WERI-Rb-1 (cell line): ENCODE data around the gene AVPR2.

Source experiments
- DNase-seq: peaks from one replicate; pipeline ENCODE4 v3.0.0-alpha.2; 2020
- H3K27ac ChIP-seq: fragments of 250-450 bp; sonication (Bioruptor Pico); 2 replicates; pipeline ENCODE4 v1.5.1; 2020; ENCODE audit warnings: mild to moderate bottlenecking, moderate library complexity
- H3K27me3 ChIP-seq: fragments of 250-450 bp; sonication (Bioruptor Pico); 2 replicates; pipeline ENCODE4 v1.5.1; 2021; ENCODE audit warnings: mild to moderate bottlenecking, low read depth, moderate library complexity; ENCODE audit not compliant: insufficient read depth, severe bottlenecking
- H3K36me3 ChIP-seq: fragments of 250-450 bp; sonication (Bioruptor Pico); 2 replicates; pipeline ENCODE4 v1.5.1; 2020; ENCODE audit warnings: mild to moderate bottlenecking, moderate library complexity
- H3K4me3 ChIP-seq: 2 replicates; pipeline ENCODE4 v1.5.1; 2011; ENCODE audit warnings: low read depth, mild to moderate bottlenecking, control low read depth, low read length
- H3K9me3 ChIP-seq: fragments of 250-450 bp; sonication (Bioruptor Pico); 2 replicates; pipeline ENCODE4 v1.5.1; 2021; ENCODE audit warnings: mild to moderate bottlenecking, moderate library complexity; ENCODE audit not compliant: severe bottlenecking
- CTCF ChIP-seq: IDR thresholded peaks from 2 replicates; pipeline ENCODE4 v1.5.1; 2011; ENCODE audit warnings: low read depth, mild to moderate bottlenecking, control low read depth, inconsistent platforms, low read length

AVPR2 gene

GRCh38 chrX:153913211-153913610 lies 8.7 kb downstream of the AVPR2 start:
- Histone ChIP-seq H3K9me3 (no peaks in the 10 kb centered on the region), H3K27me3 (peaks cover 35% of the 10 kb centered on the region), H3K4me3 (no peak overlapping the region), H3K36me3 (peaks cover 8% of the 10 kb centered on the region), H3K27ac (no peak overlapping the region)
- TF ChIP-seq CTCF, result no peak
- peak; percentile 9 for DNase-seq

- H3K9me3 ChIP-seq, result no peaks in the 10 kb centered on the region
- no peak for DNase-seq
- TF ChIP-seq CTCF, result no peak
- peaks cover 8% of the 10 kb centered on the region for H3K36me3 ChIP-seq
- no peak overlapping the region for H3K27ac ChIP-seq
- peaks cover 35% of the 10 kb centered on the region for H3K27me3 ChIP-seq
- no peak overlapping the region for H3K4me3 ChIP-seq
Observed at GRCh38 chrX:153913701-153914100, 9.2 kb downstream of the AVPR2 start.

DNA sequence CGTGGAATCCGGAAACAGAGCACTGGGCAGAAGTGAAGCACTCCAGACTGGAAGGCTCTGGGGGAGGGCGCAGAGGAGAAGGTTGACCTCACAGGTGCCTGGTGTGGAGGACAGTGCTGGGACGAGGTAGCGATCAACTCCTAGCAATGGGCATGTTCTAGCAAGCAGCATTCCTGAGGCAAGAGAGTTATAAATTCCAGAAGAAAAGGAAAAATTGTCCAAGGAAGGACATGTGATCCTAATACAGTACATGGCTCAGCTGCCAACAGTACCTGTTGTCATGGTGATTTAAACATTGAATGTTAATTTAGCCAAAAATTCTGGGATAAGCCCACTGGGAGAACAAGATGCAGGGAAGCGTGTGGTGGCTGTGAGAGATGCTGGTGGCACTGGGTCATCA lies 13.4 kb downstream of the AVPR2 start:
- peaks cover 8% of the 10 kb centered on the region for H3K36me3 ChIP-seq

GRCh38 chrX:153919281-153919680 lies 14.8 kb downstream of the AVPR2 start:
- H3K4me3 ChIP-seq, result no peak overlapping the region
- TF ChIP-seq CTCF, result no peak
- no peaks in the 10 kb centered on the region for H3K9me3 ChIP-seq
- peaks cover 8% of the 10 kb centered on the region for H3K36me3 ChIP-seq
- no peak for DNase-seq
- H3K27me3 ChIP-seq, result peaks cover 33% of the 10 kb centered on the region
- no peak overlapping the region for H3K27ac ChIP-seq

More for the DNA sequence above, 13.4 kb downstream of the AVPR2 start:
- TF ChIP-seq CTCF, result no peak
- H3K27me3 ChIP-seq, result peaks cover 33% of the 10 kb centered on the region
- no peak overlapping the region for H3K4me3 ChIP-seq
- H3K27ac ChIP-seq, result no peak overlapping the region
- no peaks in the 10 kb centered on the region for H3K9me3 ChIP-seq
- DNase-seq, result no peak

DNA sequence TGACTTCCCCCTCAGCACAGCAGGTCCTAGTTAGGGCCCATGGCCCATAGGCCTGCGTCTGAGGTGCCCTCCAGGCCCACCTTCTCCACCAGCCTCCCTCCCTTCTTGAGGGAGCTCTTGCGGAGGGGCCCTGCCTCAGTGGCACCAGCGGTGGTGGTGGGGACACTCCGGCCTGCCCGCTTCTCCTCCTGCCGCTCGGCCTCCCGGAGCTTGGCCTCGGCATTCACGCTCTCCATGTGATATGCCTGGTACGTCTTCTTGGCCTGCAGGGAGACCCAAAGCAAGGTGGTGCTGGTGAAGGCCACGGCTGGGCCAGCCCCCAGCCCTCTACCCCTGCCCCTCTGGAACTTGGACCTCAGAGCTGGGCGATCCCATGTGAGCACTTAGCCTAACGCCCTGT lies 16.1 kb downstream of the AVPR2 start:
- no peak for DNase-seq
- no peak overlapping the region; the same call in 1 of the 2 replicates for H3K27ac ChIP-seq
- TF ChIP-seq CTCF, result no peak
- H3K4me3 ChIP-seq, result no peak overlapping the region
- peaks cover 26% of the 10 kb centered on the region for H3K27me3 ChIP-seq
- H3K36me3 ChIP-seq, result peaks cover 8% of the 10 kb centered on the region
- no peaks in the 10 kb centered on the region for H3K9me3 ChIP-seq

- H3K27ac ChIP-seq, result peak overlapping the region; percentile 92
- peak; percentile 37 for DNase-seq
- no peak for TF ChIP-seq CTCF
- peaks cover 8% of the 10 kb centered on the region for H3K36me3 ChIP-seq
- H3K4me3 ChIP-seq, result peak overlapping the region; percentile 46
- no peaks in the 10 kb centered on the region for H3K9me3 ChIP-seq
- H3K27me3 ChIP-seq, result peaks cover 21% of the 10 kb centered on the region
Observed at GRCh38 chrX:153921070-153921469, 16.6 kb downstream of the AVPR2 start.
